ENCODE data around the gene EZR. TPM values are rescaled to one million over a fixed set of nuclear protein-coding genes. Genes with fewer than 3 reads are reported as not detected.

Gene EZR
- total RNA-seq, 1 experiment from 2014 or later, result 375 TPM

DNA sequence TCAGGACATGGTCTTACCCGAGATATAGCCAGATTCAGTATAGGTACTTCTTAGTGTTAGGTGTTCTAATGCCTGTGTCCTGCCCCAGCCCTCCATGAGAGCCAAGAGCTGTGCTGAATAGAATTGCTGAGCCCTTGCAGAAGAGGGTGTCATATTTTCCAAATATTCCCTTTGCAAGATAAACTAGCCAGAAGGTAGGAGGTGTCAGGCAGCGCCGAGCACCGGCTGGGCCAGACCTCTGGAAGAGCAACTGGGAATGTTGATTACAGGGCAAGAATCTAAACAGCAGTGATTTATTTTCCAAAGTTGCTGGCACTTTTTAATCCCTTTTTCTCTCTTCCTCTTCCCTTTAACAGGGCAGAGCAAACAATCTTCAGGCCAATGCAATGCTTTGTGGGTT lies 37.1 kb upstream of the EZR start:
- Histone ChIP-seq H4K5ac (ENCODE audit: insufficient read length, low read depth, low read length) (no peak overlapping the region), H3K27ac (ENCODE audit: insufficient read length, low read depth, low read length) (no peak overlapping the region), H3K4me1 (ENCODE audit: insufficient read depth, low read length) (peaks cover 13% of the 10 kb centered on the region; the same call in 1 of the 2 replicates), H3K18ac (ENCODE audit: insufficient read length, low read depth, low read length) (no peak overlapping the region), H4K91ac (ENCODE audit: insufficient read length, low read depth, low read length) (no peak overlapping the region), H3K23me2 (ENCODE audit: insufficient read length, low read depth, low read length, poor library complexity, severe bottlenecking) (no peaks in the 10 kb centered on the region), H3K79me2 (ENCODE audit: insufficient read depth, low read length) (no peaks in the 10 kb centered on the region), H2AK5ac (ENCODE audit: insufficient read length, low read length) (no peak overlapping the region), H3K14ac (ENCODE audit: insufficient read depth, low read length) (no peak overlapping the region), H4K20me1 (ENCODE audit: control insufficient read depth, insufficient read depth, insufficient read length) (no peaks in the 10 kb centered on the region), H2AFZ (ENCODE audit: low read length) (no peak overlapping the region), H2BK20ac (ENCODE audit: low read depth, low read length, poor library complexity, severe bottlenecking) (no peak overlapping the region), H3K23ac (ENCODE audit: insufficient read length, low read depth, low read length) (no peak overlapping the region), H2BK12ac (ENCODE audit: insufficient read length, low read depth, low read length) (no peak overlapping the region), H3K9me3 (ENCODE audit: control insufficient read depth, low read depth, low read length) (no peaks in the 10 kb centered on the region), H4K8ac (replicated peaks; ENCODE audit: insufficient read length, low read depth, low read length) (no peak overlapping the region), H2BK120ac (ENCODE audit: low read depth, low read length, poor library complexity, severe bottlenecking) (no peak overlapping the region), H3K79me1 (ENCODE audit: insufficient read depth, low read depth, low read length, poor library complexity, severe bottlenecking) (no peaks in the 10 kb centered on the region), H2BK15ac (ENCODE audit: low read depth, low read length) (no peak overlapping the region), H3T11ph (ENCODE audit: low read length) (no peak overlapping the region), H3K4me2 (ENCODE audit: insufficient read depth, insufficient read length, low read length) (no peak overlapping the region), H3K27me3 (ENCODE audit: insufficient read depth, low read length) (no peaks in the 10 kb centered on the region), H3K9ac (ENCODE audit: extremely low read depth, insufficient read length, low read length) (no peak overlapping the region), H2BK5ac (ENCODE audit: insufficient read length, low read length) (no peak overlapping the region), H3K56ac (ENCODE audit: insufficient read length, low read depth, low read length) (no peak overlapping the region), H3K4ac (ENCODE audit: low read depth, low read length) (no peak overlapping the region)
- Mint-ChIP-seq H3K27ac (peak overlapping the region in 2 of 3 experiments; percentile 86; a peak in 4 of 7 replicates), H3K36me3 (ENCODE audit: insufficient read depth in 1 of 3, low read depth in 3 of 3) (no peaks in the 10 kb centered on the region), H3K4me1 (peaks cover 15 to 20% of the 10 kb centered on the region in 2 experiments), H3K9me3 (no peaks in the 10 kb centered on the region; a peak in 1 of 5 replicates), H3K4me3 (no peak overlapping the region), H3K27me3 (ENCODE audit: low read depth) (no peaks in the 10 kb centered on the region)
- no peak for TF ChIP-seq CTCF (conservative IDR thresholded peaks at IDR 0.05)
- DNase-seq, result no peak
- WGBS (ENCODE audit: extremely low coverage, insufficient read length, low lambda C conversion rate), result no CpG with 5 or more reads among the region's 4 CpGs
